ENCODE results near the gene RO60.
A peak's percentile ranks its signal among the peaks of the same experiment; 100 is the strongest.

The RO60 gene

GRCh38 chr1:193068013-193068412 is 8.6 kb downstream of the RO60 start:
- no peak overlapping the region for H3K9ac ChIP-seq
- H3K9me3 ChIP-seq (replicated peaks in 1 of 11), result peaks cover 0 to 7% (median 1%) of the 10 kb centered on the region in 11 experiments; a peak in 15 of 22 replicates
- H3K27ac ChIP-seq, result no peak overlapping the region
- no peaks in the 10 kb centered on the region for H3K27me3 ChIP-seq
- peaks cover 11 to 66% (median 45%) of the 10 kb centered on the region in 11 experiments; a peak in 18 of 22 replicates for H4K20me1 ChIP-seq
- peaks cover 0 to 41% (median 8%) of the 10 kb centered on the region in 10 experiments; a peak in 11 of 20 replicates for H3K4me1 ChIP-seq
- no peak for TF ChIP-seq Cebpa-rat (IDR thresholded peaks at IDR 0.05)
- peaks cover 6 to 48% (median 28%) of the 10 kb centered on the region in 11 experiments; a peak in 21 of 22 replicates for H3K36me3 ChIP-seq
- peak overlapping the region in 1 of 11 experiments; percentile 5; a peak in 1 of 22 replicates for H3K4me2 ChIP-seq
- H3K4me3 ChIP-seq, result no peak overlapping the region

GRCh38 chr1:193069748-193070385 is 10.5 kb downstream of the RO60 start:
- peak overlapping the region in 2 of 11 experiments; percentile 21 to 22; a peak in 1 of 22 replicates for H3K27ac ChIP-seq
- H3K4me2 ChIP-seq, result peak overlapping the region in 4 of 11 experiments; percentile 27 to 58 (median 38); a peak in 6 of 22 replicates
- H3K4me1 ChIP-seq, result peaks cover 0 to 30% (median 7%) of the 10 kb centered on the region in 10 experiments; a peak in 11 of 20 replicates
- peaks cover 0 to 4% (median 0%) of the 10 kb centered on the region in 11 experiments; a peak in 4 of 22 replicates for H3K9me3 ChIP-seq (replicated peaks in 1 of 11)
- H3K27me3 ChIP-seq, result no peaks in the 10 kb centered on the region
- peaks cover 9 to 44% (median 31%) of the 10 kb centered on the region in 11 experiments; a peak in 21 of 22 replicates for H3K36me3 ChIP-seq
- no peak overlapping the region for H3K4me3 ChIP-seq
- H3K9ac ChIP-seq, result no peak overlapping the region
- H4K20me1 ChIP-seq, result peaks cover 11 to 50% (median 32%) of the 10 kb centered on the region in 11 experiments; a peak in 16 of 22 replicates
- no peak for TF ChIP-seq Cebpa-rat (IDR thresholded peaks at IDR 0.05)

DNA sequence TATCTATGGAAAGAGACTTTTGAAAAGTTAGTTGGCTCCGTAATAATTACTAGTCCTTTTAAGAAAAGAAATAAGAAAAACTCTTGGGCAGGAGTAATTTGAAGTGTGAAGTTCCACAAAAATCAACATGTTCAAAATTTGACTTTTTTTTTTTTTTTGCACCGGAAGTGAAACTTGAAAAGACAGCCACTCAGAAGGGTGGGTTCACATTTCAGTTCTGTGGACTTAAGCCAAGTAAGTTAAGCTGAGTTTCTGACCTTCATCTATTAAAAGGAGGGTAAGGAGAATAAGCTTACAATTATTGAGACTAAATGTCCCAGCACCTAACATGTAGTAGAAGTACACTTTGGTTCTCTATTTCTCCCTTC is 11.0 kb downstream of the RO60 start:
- TF ChIP-seq Cebpa-rat (IDR thresholded peaks at IDR 0.05), result no peak
- Histone ChIP-seq H3K36me3 (peaks cover 9 to 46% (median 31%) of the 10 kb centered on the region in 11 experiments; a peak in 21 of 22 replicates), H3K27me3 (no peaks in the 10 kb centered on the region), H3K4me1 (peaks cover 0 to 30% (median 7%) of the 10 kb centered on the region in 10 experiments; a peak in 11 of 20 replicates), H4K20me1 (peaks cover 11 to 45% (median 28%) of the 10 kb centered on the region in 11 experiments; a peak in 16 of 22 replicates), H3K9me3 (replicated peaks in 1 of 11) (peaks cover 0 to 4% (median 0%) of the 10 kb centered on the region in 11 experiments; a peak in 4 of 22 replicates), H3K4me2 (peak overlapping the region in 4 of 11 experiments; percentile 27 to 58 (median 38); a peak in 6 of 22 replicates), H3K4me3 (no peak overlapping the region), H3K9ac (no peak overlapping the region), H3K27ac (peak overlapping the region in 3 of 11 experiments; percentile 21 to 22 (median 21); a peak in 1 of 22 replicates)

DNA sequence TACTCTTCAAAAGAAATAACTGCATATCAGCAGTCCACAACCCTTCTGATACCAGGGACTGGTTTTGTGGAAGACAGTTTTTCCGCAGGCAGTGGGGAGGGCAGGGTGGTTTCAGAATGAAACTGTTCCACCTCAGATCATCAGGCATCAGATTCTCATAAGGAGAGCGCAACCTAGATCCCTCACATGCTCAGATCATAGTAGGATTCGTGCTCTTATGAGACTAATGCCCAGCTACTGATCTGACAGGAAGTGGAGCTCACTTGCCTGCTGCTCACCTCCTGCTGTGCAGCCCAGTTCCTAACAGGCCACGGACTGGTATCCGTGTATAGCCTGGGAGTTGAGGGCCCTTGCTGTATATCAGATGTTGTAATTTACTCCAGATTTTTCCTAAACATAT is 11.5 kb downstream of the RO60 start:
- Histone ChIP-seq H3K27ac (no peak overlapping the region), H3K9ac (no peak overlapping the region), H3K9me3 (replicated peaks in 1 of 11) (peaks cover 0 to 4% (median 0%) of the 10 kb centered on the region in 11 experiments; a peak in 4 of 22 replicates), H4K20me1 (peaks cover 7 to 39% (median 23%) of the 10 kb centered on the region in 11 experiments; a peak in 15 of 22 replicates), H3K27me3 (no peaks in the 10 kb centered on the region), H3K4me1 (peaks cover 0 to 28% (median 7%) of the 10 kb centered on the region in 10 experiments; a peak in 11 of 20 replicates), H3K4me2 (peak overlapping the region in 2 of 11 experiments; percentile 27 to 58; a peak in 4 of 22 replicates), H3K36me3 (peaks cover 15 to 51% (median 36%) of the 10 kb centered on the region in 11 experiments; a peak in 21 of 22 replicates), H3K4me3 (no peak overlapping the region)
- TF ChIP-seq Cebpa-rat (IDR thresholded peaks at IDR 0.05), result no peak

- no peak for TF ChIP-seq Cebpa-rat (IDR thresholded peaks at IDR 0.05)
- H3K4me1 ChIP-seq, result no peaks in the 10 kb centered on the region
- H3K9me3 ChIP-seq (replicated peaks in 1 of 11), result peaks cover 17 to 33% (median 26%) of the 10 kb centered on the region in 11 experiments
- H3K4me2 ChIP-seq, result no peak overlapping the region
- H3K36me3 ChIP-seq, result peaks cover 70 to 87% (median 78%) of the 10 kb centered on the region in 11 experiments
- no peak overlapping the region for H3K27ac ChIP-seq
- no peak overlapping the region for H3K4me3 ChIP-seq
- H3K27me3 ChIP-seq, result no peaks in the 10 kb centered on the region
- peaks cover 0 to 4% (median 0%) of the 10 kb centered on the region in 11 experiments; a peak in 1 of 22 replicates for H4K20me1 ChIP-seq
- no peak overlapping the region for H3K9ac ChIP-seq
Observed at GRCh38 chr1:193077991-193078390, 18.6 kb downstream of the RO60 start.

GRCh38 chr1:193079187-193079586 is 19.8 kb downstream of the RO60 start:
- H4K20me1 ChIP-seq, result peaks cover 0 to 4% (median 0%) of the 10 kb centered on the region in 11 experiments; a peak in 1 of 22 replicates
- no peak for TF ChIP-seq Cebpa-rat (IDR thresholded peaks at IDR 0.05)
- no peaks in the 10 kb centered on the region for H3K4me1 ChIP-seq
- H3K36me3 ChIP-seq, result peaks cover 76 to 94% (median 85%) of the 10 kb centered on the region in 11 experiments
- H3K9me3 ChIP-seq (replicated peaks in 1 of 11), result peaks cover 17 to 33% (median 26%) of the 10 kb centered on the region in 11 experiments
- no peak overlapping the region for H3K4me2 ChIP-seq
- no peak overlapping the region for H3K27ac ChIP-seq
- H3K9ac ChIP-seq, result no peak overlapping the region
- no peaks in the 10 kb centered on the region for H3K27me3 ChIP-seq
- H3K4me3 ChIP-seq, result no peak overlapping the region

- no peak for TF ChIP-seq Cebpa-rat (IDR thresholded peaks at IDR 0.05)
- H3K9ac ChIP-seq, result no peak overlapping the region
- H3K36me3 ChIP-seq, result peaks cover 64 to 98% (median 83%) of the 10 kb centered on the region in 11 experiments
- no peak overlapping the region for H3K4me3 ChIP-seq
- peaks cover 0 to 7% (median 0%) of the 10 kb centered on the region in 11 experiments; a peak in 1 of 22 replicates for H4K20me1 ChIP-seq
- H3K9me3 ChIP-seq (replicated peaks in 1 of 11), result peaks cover 0 to 8% (median 8%) of the 10 kb centered on the region in 11 experiments; a peak in 13 of 22 replicates
- no peaks in the 10 kb centered on the region for H3K27me3 ChIP-seq
- H3K4me2 ChIP-seq, result no peak overlapping the region
- no peak overlapping the region for H3K27ac ChIP-seq
- no peaks in the 10 kb centered on the region for H3K4me1 ChIP-seq
Observed at GRCh38 chr1:193083365-193084088, 24.1 kb downstream of the RO60 start.

DNA sequence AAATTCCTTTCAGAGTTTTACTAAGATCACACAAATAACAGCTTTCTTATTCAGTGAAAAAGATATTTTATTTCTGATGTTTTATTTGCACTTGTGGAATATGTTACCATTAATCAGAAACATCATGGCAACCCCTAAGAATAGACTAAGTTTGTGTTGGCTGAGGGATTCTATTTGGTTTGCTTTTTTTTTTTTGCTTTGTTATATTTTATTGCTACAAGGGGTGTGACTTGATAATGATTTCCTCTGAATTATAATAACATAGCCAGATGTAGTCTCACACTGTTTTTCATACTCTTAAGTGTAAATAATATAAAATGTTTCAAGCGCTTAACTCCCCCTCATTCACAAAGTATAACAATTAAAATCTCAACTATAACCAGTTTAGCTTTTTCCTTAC is 25.9 kb downstream of the RO60 start:
- Histone ChIP-seq H3K4me1 (no peaks in the 10 kb centered on the region), H3K9ac (no peak overlapping the region), H3K4me3 (no peak overlapping the region), H4K20me1 (peaks cover 0 to 7% (median 0%) of the 10 kb centered on the region in 11 experiments; a peak in 1 of 22 replicates), H3K27ac (no peak overlapping the region), H3K4me2 (no peak overlapping the region), H3K36me3 (peaks cover 47 to 98% (median 71%) of the 10 kb centered on the region in 11 experiments), H3K9me3 (replicated peaks in 1 of 11) (no peaks in the 10 kb centered on the region), H3K27me3 (no peaks in the 10 kb centered on the region)
- TF ChIP-seq Cebpa-rat (IDR thresholded peaks at IDR 0.05), result no peak
